ENCODE data around the gene EMC9. TPM values are rescaled to one million over a fixed set of nuclear protein-coding genes. Genes with fewer than 3 reads are reported as not detected.

Gene EMC9
- polyA plus RNA-seq, 1 donor (not counting 4 experiments of a cell fraction or from before 2014, with no cell fraction given): 11.0 TPM

- Histone ChIP-seq H3K27me3 (ENCODE audit: control insufficient read depth, extremely low read depth, insufficient read depth, low read length) (no peaks in the 10 kb centered on the region), H3K9me1 (ENCODE audit: control insufficient read depth, extremely low read depth, insufficient read depth, low read length) (no peaks in the 10 kb centered on the region), H3K4me1 (ENCODE audit: control insufficient read depth, extremely low read depth, insufficient read depth, low read length) (peaks cover 29% of the 10 kb centered on the region), H3K9me3 (ENCODE audit: control insufficient read depth, low read depth, low read length) (no peaks in the 10 kb centered on the region), H3K4me3 (ENCODE audit: control insufficient read depth in 2 of 3, extremely low read depth in 1 of 3, insufficient read depth in 2 of 3, low read depth in 1 of 3, low read length in 3 of 3) (no peak overlapping the region), H3K27ac (ENCODE audit: control insufficient read depth, insufficient read depth, low read length) (no peak overlapping the region), H3K4me2 (ENCODE audit: control insufficient read depth, extremely low read depth, insufficient read depth, low read depth, low read length) (no peak overlapping the region), H3K79me2 (ENCODE audit: control insufficient read depth, insufficient read depth, low read length) (peaks cover 32% of the 10 kb centered on the region), H2AFZ (ENCODE audit: control insufficient read depth, low read length) (no peak overlapping the region), H3K36me3 (ENCODE audit: control insufficient read depth in 2 of 2, extremely low read depth in 1 of 2, insufficient read depth in 2 of 2, low read length in 2 of 2) (peaks cover 52 to 60% of the 10 kb centered on the region in 2 experiments), H3K9ac (ENCODE audit: control insufficient read depth, extremely low read depth, insufficient read depth, low read length) (no peak overlapping the region), H4K20me1 (ENCODE audit: control insufficient read depth, extremely low read depth, insufficient read depth, low read length) (no peaks in the 10 kb centered on the region)
- dilution Hi-C loops (cut with MboI; ENCODE audit: extremely low pct_ligation_motif_present, low sequenced_read_pairs): no loop called here
- TF ChIP-seq, protein P1, sequence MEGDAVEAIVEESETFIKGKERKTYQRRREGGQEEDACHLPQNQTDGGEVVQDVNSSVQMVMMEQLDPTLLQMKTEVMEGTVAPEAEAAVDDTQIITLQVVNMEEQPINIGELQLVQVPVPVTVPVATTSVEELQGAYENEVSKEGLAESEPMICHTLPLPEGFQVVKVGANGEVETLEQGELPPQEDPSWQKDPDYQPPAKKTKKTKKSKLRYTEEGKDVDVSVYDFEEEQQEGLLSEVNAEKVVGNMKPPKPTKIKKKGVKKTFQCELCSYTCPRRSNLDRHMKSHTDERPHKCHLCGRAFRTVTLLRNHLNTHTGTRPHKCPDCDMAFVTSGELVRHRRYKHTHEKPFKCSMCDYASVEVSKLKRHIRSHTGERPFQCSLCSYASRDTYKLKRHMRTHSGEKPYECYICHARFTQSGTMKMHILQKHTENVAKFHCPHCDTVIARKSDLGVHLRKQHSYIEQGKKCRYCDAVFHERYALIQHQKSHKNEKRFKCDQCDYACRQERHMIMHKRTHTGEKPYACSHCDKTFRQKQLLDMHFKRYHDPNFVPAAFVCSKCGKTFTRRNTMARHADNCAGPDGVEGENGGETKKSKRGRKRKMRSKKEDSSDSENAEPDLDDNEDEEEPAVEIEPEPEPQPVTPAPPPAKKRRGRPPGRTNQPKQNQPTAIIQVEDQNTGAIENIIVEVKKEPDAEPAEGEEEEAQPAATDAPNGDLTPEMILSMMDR (optimal IDR thresholded peaks at IDR 0.05 in 1 of 3, IDR thresholded peaks at IDR 0.05 in 1 of 3, conservative IDR thresholded peaks at IDR 0.05 in 1 of 3; ENCODE audit: extremely low read depth in 1 of 3, insufficient read depth in 2 of 3, low read length in 3 of 3): no peak
- no peak for TF ChIP-seq EZH2 (IDR thresholded peaks at IDR 0.05; ENCODE audit: low read length)
- FAIRE-seq: no peak
- no peak for DNase-seq (ENCODE audit: low read depth, low spot score)
Observed at GRCh38 chr14:24159777-24160498, 18.5 kb upstream of the EMC9 start.

DNA sequence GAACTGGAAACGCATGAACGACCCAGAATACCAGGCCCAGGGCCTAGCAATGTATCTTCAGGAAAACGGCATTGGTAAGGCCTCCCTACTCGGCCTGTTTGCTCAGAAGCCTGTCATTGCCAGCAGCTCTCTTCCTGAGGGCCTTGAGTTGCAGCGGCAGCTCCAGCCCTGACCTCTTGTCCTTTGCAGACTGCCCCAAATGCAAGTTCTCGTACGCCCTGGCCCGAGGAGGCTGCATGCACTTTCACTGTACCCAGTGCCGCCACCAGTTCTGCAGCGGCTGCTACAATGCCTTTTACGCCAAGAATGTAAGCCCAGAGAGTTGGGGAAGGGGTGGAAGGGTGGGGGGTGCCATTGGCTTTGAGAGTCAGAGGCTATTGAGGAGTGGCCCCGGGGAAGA lies 15.9 kb upstream of the EMC9 start:
- Histone ChIP-seq H3K9me1 (ENCODE audit: control insufficient read depth, extremely low read depth, insufficient read depth, low read length) (no peaks in the 10 kb centered on the region), H3K9me3 (ENCODE audit: control insufficient read depth, low read depth, low read length) (no peaks in the 10 kb centered on the region), H2AFZ (ENCODE audit: control insufficient read depth, low read length) (no peak overlapping the region), H3K4me2 (ENCODE audit: control insufficient read depth, extremely low read depth, insufficient read depth, low read depth, low read length) (no peak overlapping the region), H3K27me3 (ENCODE audit: control insufficient read depth, extremely low read depth, insufficient read depth, low read length) (no peaks in the 10 kb centered on the region), H4K20me1 (ENCODE audit: control insufficient read depth, extremely low read depth, insufficient read depth, low read length) (no peaks in the 10 kb centered on the region), H3K27ac (ENCODE audit: control insufficient read depth, insufficient read depth, low read length) (no peak overlapping the region), H3K4me3 (ENCODE audit: control insufficient read depth in 2 of 3, extremely low read depth in 1 of 3, insufficient read depth in 2 of 3, low read depth in 1 of 3, low read length in 3 of 3) (no peak overlapping the region), H3K9ac (ENCODE audit: control insufficient read depth, extremely low read depth, insufficient read depth, low read length) (no peak overlapping the region), H3K79me2 (ENCODE audit: control insufficient read depth, insufficient read depth, low read length) (peaks cover 13% of the 10 kb centered on the region), H3K36me3 (ENCODE audit: control insufficient read depth in 2 of 2, extremely low read depth in 1 of 2, insufficient read depth in 2 of 2, low read length in 2 of 2) (peaks cover 36 to 48% of the 10 kb centered on the region in 2 experiments), H3K4me1 (ENCODE audit: control insufficient read depth, extremely low read depth, insufficient read depth, low read length) (peaks cover 16% of the 10 kb centered on the region)
- DNase-seq (ENCODE audit: low read depth, low spot score) (no peak), FAIRE-seq (no peak)
- dilution Hi-C loops (cut with MboI; ENCODE audit: extremely low pct_ligation_motif_present, low sequenced_read_pairs): no loop called here
- TF ChIP-seq EZH2 (IDR thresholded peaks at IDR 0.05; ENCODE audit: low read length): no peak
- TF ChIP-seq, protein P1 (optimal IDR thresholded peaks at IDR 0.05 in 1 of 3, IDR thresholded peaks at IDR 0.05 in 1 of 3, conservative IDR thresholded peaks at IDR 0.05 in 1 of 3; ENCODE audit: extremely low read depth in 1 of 3, insufficient read depth in 2 of 3, low read length in 3 of 3): no peak
